GM12874 (cell line): Measurements from ENCODE around the gene NIM1K.
A peak's percentile ranks its signal among the peaks of the same experiment; 100 is the strongest.

Source experiments
- CTCF ChIP-seq: IDR thresholded peaks from 2 replicates; pipeline ENCODE4 v1.5.1; 2011; ENCODE audit warnings: low read depth, mild to moderate bottlenecking, control low read depth, low read length, moderate library complexity; ENCODE audit not compliant: insufficient read depth

The NIM1K gene

GRCh38 chr5:43302481-43302880 is 110.5 kb downstream of the NIM1K start:
- no peak for TF ChIP-seq CTCF

GRCh38 chr5:43303242-43303641 is 111.2 kb downstream of the NIM1K start:
- no peak for TF ChIP-seq CTCF

GRCh38 chr5:43304525-43304924 is 112.5 kb downstream of the NIM1K start:
- TF ChIP-seq CTCF: no peak

GRCh38 chr5:43305948-43306565 is 114.0 kb downstream of the NIM1K start:
- peak; percentile 45; the same call in 1 of the 2 replicates for TF ChIP-seq CTCF

- no peak for TF ChIP-seq CTCF
These were observed 117.1 kb downstream of the NIM1K start for GRCh38 chr5:43309122-43309521.

- TF ChIP-seq CTCF: no peak
These were observed 117.6 kb downstream of the NIM1K start for GRCh38 chr5:43309637-43310036.

- no peak for TF ChIP-seq CTCF
These were observed 120.1 kb downstream of the NIM1K start for GRCh38 chr5:43312076-43312661.
